Measurements from ENCODE around the gene CDC42BPG.

DNA sequence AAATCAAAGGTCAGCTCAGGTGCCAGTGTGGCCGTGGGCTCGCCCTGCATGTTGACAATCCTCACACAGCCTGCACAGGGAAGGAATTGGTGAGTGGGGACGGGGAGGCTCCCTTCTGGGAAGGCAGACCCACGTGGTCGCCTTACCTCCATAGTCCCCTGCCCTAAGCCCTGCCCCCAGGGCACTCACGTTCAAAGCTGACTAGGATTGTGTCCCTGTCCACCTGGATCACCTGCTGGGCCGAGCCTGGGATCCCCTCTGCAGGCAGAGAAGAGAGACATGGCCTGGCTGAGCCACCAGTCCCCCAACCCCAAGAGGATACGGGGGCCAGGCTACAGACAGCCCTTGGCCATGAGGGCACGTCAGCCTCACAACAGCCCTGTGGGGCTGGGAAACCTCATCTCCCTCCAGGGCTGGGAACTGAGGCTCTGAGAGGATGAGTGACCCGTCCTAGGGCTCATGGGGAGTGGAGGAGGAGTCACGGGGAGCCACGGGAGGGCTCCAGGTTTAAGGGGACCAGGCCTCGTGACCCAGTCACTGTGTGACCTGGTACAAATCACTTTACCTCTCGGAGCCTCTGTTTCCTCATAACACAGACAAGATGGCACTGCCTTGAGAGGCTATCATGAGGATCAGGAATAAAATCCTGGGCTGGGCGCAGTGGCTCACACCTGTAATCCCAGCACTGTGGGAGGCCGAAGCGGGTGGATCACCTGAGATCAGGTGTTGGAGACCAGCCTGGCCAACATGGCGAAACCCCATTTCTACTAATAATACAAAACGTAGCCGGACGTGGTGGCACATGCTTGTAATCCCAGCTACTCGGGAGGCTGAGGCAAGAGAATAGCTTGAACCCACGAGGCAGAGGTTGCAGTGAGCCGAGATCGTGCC, 54.0 kb downstream of the CDC42BPG start:
- TF ChIP-seq CTCF (conservative IDR thresholded peaks at IDR 0.05 in 1 of 2, IDR thresholded peaks at IDR 0.05 in 1 of 2; ENCODE audit: low read depth in 1 of 2, low read length in 2 of 2) = no peak
- no peak for TF ChIP-seq EZH2 (IDR thresholded peaks at IDR 0.05; ENCODE audit: low read length, missing control alignments)
